Upper lobe of right lung (tissue), 1 donor: ENCODE measurements around the gene NUDT4B. TPM values are rescaled to one million over a fixed set of nuclear protein-coding genes. Genes with fewer than 3 reads are reported as not detected.
"Not testable (repeated sequence)": the region's sequence is repeated elsewhere in the genome, so short reads cannot be mapped to it uniquely, and the experiment has no call there.

Experiments
- ATAC-seq: fragments of 200-7000 bp; cut with Tn5 transposase; one replicate; pipeline ENCODE4 v1.9.1; 2020; ENCODE audit warnings: mild to moderate bottlenecking, moderate library complexity
- DNase-seq: peaks from one replicate; pipeline ENCODE4 v3.0.0-alpha.2; 2020
- H3K27ac ChIP-seq: fragments of 200-600 bp; one replicate; pipeline ENCODE4 v1.8.0; 2022
- H3K27me3 ChIP-seq: fragments of 200-600 bp; one replicate; pipeline ENCODE4 v1.8.0; 2022; ENCODE audit warnings: mild to moderate bottlenecking
- H3K36me3 ChIP-seq: fragments of 200-600 bp; one replicate; pipeline ENCODE4 v1.8.0; 2022
- H3K4me1 ChIP-seq: fragments of 200-600 bp; one replicate; pipeline ENCODE4 v1.8.0; 2022
- H3K4me3 ChIP-seq: fragments of 200-600 bp; one replicate; pipeline ENCODE4 v1.8.0; 2022; ENCODE audit warnings: mild to moderate bottlenecking
- H3K9me3 ChIP-seq: fragments of 200-600 bp; one replicate; pipeline ENCODE4 v1.8.0; 2022
- intact Hi-C: fragments of 100-400 bp; cut with DNase I; formaldehyde crosslinking; loops from one replicate; pipeline ENCODE4 v1.11.0; 2022
- total RNA-seq: library from RNA; stranded (reverse); fragmentation: NEBNext Ultra II Directional; extraction: Animal tissue kit (Norgen Biotek cat#: 25700); gene quantifications from one replicate; pipeline ENCODE4 v1.2.1, GENCODE V29; 2021
- donor health status: DM: no; HTN: yes; CAD: no; lungs with severe emphysema.

Gene NUDT4B
- total RNA-seq, 1 donor from 2014 or later, result 1.8 TPM

GRCh38 chr1:148758412-148758811, 9.8 kb downstream of the NUDT4B start:
- DNase-seq, H3K27me3 ChIP-seq, H3K9me3 ChIP-seq, H3K36me3 ChIP-seq, intact Hi-C loops, H3K4me1 ChIP-seq, H3K27ac ChIP-seq, H3K4me3 ChIP-seq: not testable (repeated sequence)
- peak; percentile 86 for ATAC-seq

DNA sequence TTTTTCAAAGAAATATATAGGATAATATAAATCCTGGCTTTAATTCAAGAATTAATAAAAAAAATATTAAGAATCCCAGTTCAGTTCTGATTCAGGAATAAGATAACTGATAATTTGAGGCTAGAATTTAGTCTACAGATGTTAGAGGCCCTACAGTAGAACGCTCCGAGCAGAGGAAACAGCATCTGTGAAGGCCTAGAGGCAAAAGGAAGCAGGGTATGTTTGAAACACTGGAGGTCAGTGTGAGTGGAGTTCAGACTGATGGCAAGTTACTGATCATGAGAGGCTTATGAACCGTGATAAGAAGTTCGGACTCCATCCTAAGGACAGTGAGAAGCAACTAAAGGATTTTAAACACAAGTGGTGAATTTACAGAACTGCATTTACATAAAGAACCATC, 10.4 kb downstream of the NUDT4B start:
- peak; percentile 56 for ATAC-seq
- H3K9me3 ChIP-seq, H3K4me1 ChIP-seq, H3K4me3 ChIP-seq, H3K27me3 ChIP-seq, DNase-seq, H3K36me3 ChIP-seq, H3K27ac ChIP-seq, intact Hi-C loops: not testable (repeated sequence)

DNA sequence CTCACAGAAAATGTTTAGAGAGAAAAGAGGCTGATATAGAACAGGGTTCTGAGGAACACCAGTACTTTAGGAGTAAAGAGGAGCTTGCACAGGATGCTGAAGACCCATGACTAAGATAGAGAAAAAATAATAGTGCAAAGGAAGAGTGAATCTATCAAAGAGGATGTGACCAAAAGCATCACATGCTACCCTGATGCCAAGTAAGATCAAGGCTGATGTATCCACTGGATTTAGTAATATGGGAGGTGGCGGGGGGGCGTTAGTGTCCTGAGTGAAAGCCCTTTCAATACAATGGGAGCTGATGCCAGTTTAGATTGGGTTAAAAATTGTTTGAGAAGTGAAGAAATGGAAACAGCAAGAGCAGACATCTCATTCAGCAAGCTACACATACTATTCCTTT, 11.2 kb downstream of the NUDT4B start:
- H3K4me3 ChIP-seq, H3K9me3 ChIP-seq, H3K4me1 ChIP-seq, intact Hi-C loops, H3K27me3 ChIP-seq, H3K36me3 ChIP-seq, H3K27ac ChIP-seq: not testable (repeated sequence)
- peak; percentile 51 for DNase-seq
- peak; percentile 7 for ATAC-seq

GRCh38 chr1:148760206-148760605, 11.6 kb downstream of the NUDT4B start:
- intact Hi-C loops, H3K27me3 ChIP-seq, H3K4me3 ChIP-seq, H3K9me3 ChIP-seq, DNase-seq, H3K27ac ChIP-seq, H3K36me3 ChIP-seq, H3K4me1 ChIP-seq: not testable (repeated sequence)
- ATAC-seq, result peak; percentile 85

DNA sequence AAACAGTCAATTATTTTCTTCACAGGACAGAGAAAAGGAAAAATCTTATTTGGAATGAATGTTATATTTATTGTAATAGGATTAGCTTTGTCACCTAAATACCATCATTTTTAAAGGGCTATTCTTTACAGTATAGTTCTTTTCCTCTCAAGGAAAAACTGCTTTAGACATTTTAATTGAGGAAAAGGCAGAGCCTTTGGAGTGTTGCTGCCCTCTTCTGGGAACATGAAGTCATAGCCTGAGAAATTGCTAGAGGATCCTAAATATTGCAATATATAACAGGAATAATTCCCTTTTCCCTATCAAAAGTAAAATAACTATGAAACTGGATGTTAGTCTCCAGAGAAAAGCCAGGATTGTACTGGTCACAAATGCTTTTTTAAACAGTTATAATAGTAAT, 12.8 kb downstream of the NUDT4B start:
- intact Hi-C loops, H3K27ac ChIP-seq, H3K9me3 ChIP-seq, H3K27me3 ChIP-seq, H3K4me1 ChIP-seq, H3K36me3 ChIP-seq, H3K4me3 ChIP-seq, DNase-seq: not testable (repeated sequence)
- ATAC-seq, result peak; percentile 56

- H3K9me3 ChIP-seq, H3K4me1 ChIP-seq, ATAC-seq, H3K27ac ChIP-seq, DNase-seq, H3K27me3 ChIP-seq, intact Hi-C loops, H3K36me3 ChIP-seq, H3K4me3 ChIP-seq: not testable (repeated sequence)
These were observed 16.9 kb downstream of the NUDT4B start for GRCh38 chr1:148765238-148766019.

DNA sequence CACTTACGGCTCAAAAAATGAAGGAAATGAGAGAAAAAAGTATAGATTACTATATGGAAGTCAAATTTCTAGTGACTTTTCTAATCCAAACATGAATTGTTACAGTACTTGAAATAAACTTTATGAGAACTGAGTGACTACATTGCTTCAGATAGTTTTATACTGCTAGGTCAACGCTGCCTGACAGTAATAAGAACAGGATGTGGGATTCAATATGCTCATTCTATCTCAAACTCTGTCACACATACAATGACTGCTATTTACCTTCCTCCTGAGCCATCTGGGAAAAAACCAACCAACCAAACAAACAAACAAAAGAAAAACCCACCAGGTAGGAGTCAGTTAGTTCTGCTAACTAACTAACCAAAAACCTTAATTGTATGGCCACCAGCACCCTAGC, 20.0 kb downstream of the NUDT4B start:
- H3K4me3 ChIP-seq, H3K4me1 ChIP-seq, intact Hi-C loops, DNase-seq, ATAC-seq, H3K36me3 ChIP-seq, H3K27ac ChIP-seq, H3K27me3 ChIP-seq, H3K9me3 ChIP-seq: not testable (repeated sequence)

GRCh38 chr1:148769495-148769894, 20.9 kb downstream of the NUDT4B start:
- H3K36me3 ChIP-seq, intact Hi-C loops, H3K27ac ChIP-seq, DNase-seq, H3K27me3 ChIP-seq, H3K9me3 ChIP-seq, H3K4me3 ChIP-seq, H3K4me1 ChIP-seq: not testable (repeated sequence)
- ATAC-seq, result peak; percentile 59

DNA sequence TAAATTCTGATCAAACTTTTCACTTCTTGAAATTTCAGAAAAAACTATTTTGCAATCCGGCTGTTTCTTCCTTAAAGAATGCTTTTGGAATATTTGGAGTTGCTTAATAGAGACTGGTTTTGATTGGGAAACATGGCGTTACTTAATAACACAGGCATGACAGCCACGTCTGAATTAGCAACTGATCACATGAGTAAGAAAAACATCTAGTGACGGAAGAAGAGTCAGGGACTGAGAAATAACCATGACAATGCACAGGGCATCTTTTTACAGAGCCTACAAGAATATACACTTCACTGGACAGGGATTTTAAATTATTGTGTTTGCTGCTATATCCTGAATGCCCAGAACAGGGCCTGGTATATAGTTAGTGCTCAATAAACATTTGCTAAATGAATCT, 25.1 kb downstream of the NUDT4B start:
- H3K36me3 ChIP-seq, H3K4me3 ChIP-seq, DNase-seq, H3K27me3 ChIP-seq, H3K4me1 ChIP-seq, H3K9me3 ChIP-seq, intact Hi-C loops, H3K27ac ChIP-seq: not testable (repeated sequence)
- peak; percentile 82 for ATAC-seq

GRCh38 chr1:148774102-148774501, 25.5 kb downstream of the NUDT4B start:
- H3K4me3 ChIP-seq, H3K27ac ChIP-seq, intact Hi-C loops, ATAC-seq, H3K4me1 ChIP-seq, H3K9me3 ChIP-seq, H3K27me3 ChIP-seq, H3K36me3 ChIP-seq, DNase-seq: not testable (repeated sequence)

DNA sequence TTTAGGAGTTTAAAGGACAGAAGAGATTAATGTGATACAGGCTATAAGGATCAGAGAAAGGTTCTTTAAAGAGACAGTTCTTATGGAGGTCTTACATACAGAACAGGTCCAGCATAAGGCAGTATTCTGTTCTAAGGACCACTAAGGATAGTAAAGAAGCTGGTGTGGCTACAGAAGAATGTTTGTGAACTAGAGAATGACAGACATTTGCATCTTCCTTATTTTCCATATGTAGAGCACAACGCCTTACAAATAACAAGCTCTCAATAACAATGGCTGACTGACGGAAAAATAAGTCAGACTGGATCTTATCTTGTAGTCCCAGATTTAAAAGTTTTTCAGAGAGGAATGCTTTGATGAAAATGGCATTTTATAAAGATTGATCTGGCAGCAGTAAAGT, 26.7 kb downstream of the NUDT4B start:
- H3K27ac ChIP-seq, H3K4me3 ChIP-seq, ATAC-seq, H3K36me3 ChIP-seq, H3K27me3 ChIP-seq, H3K9me3 ChIP-seq, H3K4me1 ChIP-seq, DNase-seq, intact Hi-C loops: not testable (repeated sequence)

DNA sequence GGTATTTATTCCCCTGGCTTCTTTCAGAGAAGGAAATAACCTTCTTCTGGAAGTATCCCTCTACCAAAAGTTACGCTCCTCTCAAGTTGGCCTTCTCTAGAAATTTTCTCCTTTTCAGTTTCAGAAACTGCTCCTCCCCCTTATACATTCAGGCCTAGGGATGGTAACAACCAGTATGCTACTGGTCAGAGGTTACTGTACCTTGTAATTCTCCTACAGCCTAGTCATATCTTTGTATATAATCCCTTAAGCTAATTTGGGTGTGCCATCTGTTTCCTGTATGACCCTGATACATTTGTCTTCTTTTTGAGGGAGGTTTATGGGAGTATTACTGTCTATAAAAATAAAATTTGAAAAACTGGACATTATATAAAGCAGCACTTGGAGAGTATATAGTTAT, 29.1 kb downstream of the NUDT4B start:
- H3K36me3 ChIP-seq, intact Hi-C loops, ATAC-seq, H3K4me3 ChIP-seq, H3K4me1 ChIP-seq, H3K27ac ChIP-seq, DNase-seq, H3K9me3 ChIP-seq, H3K27me3 ChIP-seq: not testable (repeated sequence)

DNA sequence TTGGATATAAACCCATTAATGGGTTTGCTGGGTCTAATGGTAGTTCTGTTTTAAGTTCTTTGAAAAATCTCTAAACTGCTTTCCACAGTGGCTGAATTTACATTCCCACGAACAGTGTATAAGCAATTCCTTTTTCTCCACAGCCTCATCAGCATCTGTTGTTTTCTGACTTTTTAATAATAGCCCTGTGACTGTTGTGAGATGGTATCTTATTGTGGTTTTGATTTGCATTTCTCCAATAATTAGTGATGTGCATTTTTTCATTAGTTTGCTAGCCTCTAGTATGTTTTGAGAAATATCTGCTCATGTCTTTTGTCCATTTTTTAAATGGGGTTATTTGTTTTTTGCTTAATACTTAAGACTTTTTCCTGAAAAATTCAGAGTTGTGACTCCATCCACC, 31.8 kb downstream of the NUDT4B start:
- H3K36me3 ChIP-seq, H3K4me1 ChIP-seq, H3K9me3 ChIP-seq, H3K4me3 ChIP-seq, H3K27me3 ChIP-seq, intact Hi-C loops, ATAC-seq, DNase-seq, H3K27ac ChIP-seq: not testable (repeated sequence)

DNA sequence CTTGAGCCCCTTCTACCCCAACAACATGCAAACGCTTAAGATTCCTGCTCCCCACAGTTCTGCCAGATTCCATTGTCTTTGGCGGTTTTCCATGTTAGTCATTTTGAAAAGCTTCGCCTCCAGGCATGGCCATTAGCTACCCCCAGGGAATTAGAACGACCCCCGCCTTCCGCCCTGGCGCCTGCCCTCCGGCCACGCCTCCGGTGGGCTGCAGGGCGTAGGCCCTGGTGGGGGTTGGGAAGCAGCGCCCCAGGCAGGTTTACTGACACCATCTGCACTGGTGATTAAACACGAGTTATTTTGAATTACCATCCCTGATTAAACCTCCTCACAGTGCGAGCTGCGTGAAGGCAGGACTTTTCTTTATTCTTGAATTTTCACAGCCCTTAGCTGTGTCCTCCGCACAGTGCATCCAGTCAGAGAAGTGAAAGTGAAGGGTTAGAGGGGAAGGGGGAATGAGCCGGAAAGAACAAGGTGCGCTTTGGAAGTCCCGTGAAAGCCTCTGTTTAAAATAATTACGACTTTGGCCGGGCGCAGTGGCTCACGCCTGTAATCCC, 43.0 kb downstream of the NUDT4B start:
- H3K4me1 ChIP-seq, H3K27ac ChIP-seq, intact Hi-C loops, H3K36me3 ChIP-seq, H3K4me3 ChIP-seq, H3K27me3 ChIP-seq, DNase-seq, H3K9me3 ChIP-seq: not testable (repeated sequence)
- peak; percentile 60 for ATAC-seq
